CD4-positive, alpha-beta T cell treated with Interleukin-17A for 1 hour (primary cell): ENCODE data around the gene KRT13.

Source experiments
- DNase-seq: peaks from one replicate; pipeline ENCODE4 v3.0.0-alpha.2; 2020

KRT13 gene

GRCh38 chr17:41536741-41537613 lies 31.6 kb upstream of the KRT13 start:
- DNase-seq, result no peak

DNA sequence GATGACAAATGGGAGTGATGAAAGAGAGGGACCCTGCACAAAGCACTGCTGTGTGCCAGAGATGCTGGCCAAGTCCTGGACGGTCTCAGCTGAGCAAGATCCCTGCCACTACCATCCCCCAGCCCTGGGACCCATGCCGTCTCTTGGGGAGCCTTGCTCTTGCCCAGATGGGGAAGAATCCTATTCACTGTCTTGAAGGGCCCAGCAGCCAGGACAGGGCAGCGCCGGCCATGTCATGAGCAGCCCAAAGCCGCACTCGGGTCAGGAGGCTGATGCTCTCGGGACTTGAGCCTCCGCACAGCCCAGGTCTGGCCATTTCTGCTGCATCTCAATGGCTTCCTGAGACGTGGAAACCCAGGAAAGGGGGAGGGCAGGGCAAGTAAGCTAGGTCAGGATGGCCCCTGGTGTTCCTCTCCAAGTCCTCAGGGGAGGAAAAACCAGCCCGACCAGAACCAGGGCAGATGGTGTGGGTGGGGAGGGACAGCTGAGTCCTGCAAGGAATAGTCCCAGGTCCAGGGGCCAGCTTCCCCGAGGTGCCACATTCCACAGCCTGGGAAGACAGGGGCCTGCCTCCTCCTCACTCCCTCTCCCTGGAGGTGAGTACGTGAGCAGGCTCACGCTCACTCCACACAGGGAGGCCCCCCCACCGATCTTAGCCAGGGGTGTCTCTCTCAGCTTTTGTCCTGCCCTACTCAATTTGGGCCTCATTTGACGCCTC lies 30.5 kb upstream of the KRT13 start:
- DNase-seq, result no peak

DNA sequence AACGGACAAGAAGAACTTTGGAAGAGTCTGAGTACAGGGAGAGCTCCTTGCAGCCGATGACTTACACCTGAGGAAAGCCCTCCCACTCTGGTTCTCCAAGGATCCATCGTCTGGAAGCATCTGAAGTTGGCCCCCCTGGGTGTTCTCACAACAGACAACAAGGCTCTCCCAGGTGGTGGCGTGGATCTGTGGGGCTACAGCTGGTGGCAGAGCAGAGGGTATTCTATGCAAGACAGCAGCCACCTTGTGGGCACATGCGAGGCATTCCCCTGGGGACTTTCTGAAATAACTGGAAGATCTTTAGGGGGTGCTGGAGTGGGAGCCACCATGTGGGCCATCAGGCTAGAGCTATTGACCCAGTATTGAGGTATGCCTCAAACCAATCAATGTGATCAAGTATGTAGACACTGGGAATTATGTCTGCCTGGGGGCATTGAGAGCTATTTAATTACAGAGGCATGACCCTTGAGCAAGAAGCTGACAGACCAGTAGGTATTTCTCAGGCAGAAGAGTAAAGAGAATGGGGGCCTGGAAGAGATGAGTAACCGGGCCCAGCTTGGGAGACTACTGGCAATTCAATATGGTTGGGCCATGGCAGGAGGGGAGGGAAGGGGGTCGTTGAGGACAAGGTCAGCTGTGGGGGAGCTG lies 29.6 kb upstream of the KRT13 start:
- DNase-seq, result no peak

GRCh38 chr17:41533613-41534012 lies 28.2 kb upstream of the KRT13 start:
- no peak for DNase-seq

DNA sequence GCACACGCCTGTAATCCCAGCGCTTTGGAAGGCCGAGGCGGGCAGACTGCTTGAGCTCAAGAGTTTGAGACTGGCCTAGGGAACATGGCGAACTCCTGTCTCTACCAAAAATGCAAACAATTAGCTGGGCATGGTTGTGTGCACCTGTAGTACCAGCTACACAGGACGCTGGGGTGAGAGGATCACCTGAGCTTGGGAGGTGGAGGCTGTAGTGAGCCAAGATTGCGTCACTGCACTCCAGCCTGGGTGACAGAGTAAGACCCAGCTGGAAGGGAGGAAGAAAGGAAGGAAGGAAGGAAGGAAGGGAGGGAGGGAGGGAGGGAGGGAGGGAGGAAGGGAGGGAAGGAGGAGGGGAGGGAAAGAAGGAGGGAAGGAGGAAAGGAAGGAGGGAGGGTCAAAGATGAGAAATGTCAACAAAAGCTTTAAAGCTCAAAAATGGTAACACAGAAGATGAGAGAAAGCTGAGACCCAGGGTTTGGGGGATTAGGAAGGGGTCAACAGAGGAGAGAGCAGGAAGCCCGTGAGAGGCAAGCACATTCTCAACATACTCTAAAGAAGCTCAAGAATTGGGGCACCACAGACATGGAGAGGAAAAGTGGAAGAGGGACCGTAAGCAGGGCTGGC lies 27.6 kb upstream of the KRT13 start:
- no peak for DNase-seq

DNA sequence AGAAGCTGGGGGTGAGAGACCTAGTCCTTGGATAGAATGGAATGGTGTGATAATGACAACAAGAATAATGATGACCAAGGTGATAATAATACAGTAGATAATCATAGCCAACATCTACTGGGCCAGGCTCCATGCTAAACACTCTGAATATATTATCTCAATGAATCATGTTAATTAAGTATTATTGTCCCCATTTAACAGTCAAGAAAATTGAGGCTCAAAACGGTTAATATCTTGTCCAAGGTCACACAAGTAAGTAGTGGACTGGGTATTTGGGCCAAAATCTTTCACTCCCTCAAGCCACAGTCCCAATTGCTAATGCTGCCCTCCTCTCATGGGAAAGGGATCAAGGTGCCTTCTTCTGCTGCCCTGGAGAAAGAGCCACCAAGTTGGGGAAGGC lies 26.6 kb upstream of the KRT13 start:
- DNase-seq, result no peak

DNA sequence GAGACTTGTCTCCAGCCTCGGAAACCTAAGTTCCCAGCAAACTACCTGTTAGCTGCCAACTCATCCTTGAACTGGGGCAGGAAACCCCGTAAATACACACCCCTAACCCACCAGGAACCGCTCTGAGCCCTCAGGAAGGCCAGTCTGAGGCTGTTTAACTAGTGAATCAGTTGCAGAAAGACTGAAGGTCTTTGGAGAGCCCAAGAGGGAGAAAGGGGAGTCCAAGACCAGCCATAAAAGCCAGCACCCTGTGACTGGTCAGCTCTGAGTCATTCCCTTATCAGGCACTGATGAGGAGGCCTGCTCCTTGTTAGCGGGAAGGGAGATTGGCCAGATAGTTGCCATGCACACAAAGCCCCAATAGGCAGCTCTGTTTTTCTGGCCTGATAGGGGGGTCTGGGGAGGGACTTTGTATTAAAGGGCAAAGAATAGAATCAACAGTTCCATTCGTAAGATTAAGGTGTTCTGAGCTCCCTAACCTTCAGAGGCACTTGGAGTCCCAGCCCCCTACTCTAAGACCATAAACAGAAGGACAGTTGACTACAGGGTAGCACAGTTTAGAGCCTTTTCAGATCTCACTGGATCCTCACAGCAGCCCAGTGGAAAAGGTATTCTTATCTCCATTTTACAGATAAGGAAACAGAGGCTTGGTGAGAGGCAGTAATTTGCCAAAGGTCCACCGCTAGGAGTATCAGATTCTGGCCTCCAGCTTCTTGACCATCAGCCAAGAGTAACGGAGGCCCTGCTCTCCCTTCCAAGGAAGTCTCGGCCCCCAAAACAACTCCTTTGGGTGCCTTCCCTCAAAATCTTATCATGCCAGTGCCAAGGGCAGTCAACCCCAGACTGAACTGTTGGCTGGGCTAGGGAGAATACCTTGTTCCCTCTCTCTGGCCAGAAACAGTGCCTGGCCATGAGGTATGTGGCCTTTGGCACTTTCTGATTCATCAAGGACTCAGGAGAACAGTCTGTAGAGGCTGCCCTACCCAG lies 24.9 kb upstream of the KRT13 start:
- no peak for DNase-seq

GRCh38 chr17:41529491-41529915 lies 24.1 kb upstream of the KRT13 start:
- DNase-seq, result no peak

GRCh38 chr17:41528959-41529353 lies 23.5 kb upstream of the KRT13 start:
- DNase-seq, result no peak

GRCh38 chr17:41527063-41528023 lies 21.9 kb upstream of the KRT13 start:
- no peak for DNase-seq

DNA sequence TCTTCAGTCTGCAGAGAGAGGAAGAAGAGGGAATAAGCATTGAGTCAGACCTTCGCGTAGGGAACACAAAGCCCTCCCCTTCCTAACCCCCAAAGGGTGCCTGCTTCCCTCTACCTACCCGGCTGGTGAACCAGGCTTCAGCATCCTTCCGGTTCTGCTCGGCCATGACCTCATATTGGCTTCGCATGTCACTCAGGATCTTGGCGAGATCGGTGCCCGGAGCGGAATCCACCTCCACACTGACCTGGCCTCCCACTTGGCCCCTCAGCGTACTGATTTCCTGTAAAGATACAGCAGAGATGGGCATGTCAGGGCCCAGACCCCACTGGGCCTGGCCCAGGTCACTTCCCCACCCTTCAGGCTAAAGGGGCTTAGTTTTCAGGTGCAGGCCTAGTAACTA lies 18.8 kb upstream of the KRT13 start:
- no peak for DNase-seq

DNA sequence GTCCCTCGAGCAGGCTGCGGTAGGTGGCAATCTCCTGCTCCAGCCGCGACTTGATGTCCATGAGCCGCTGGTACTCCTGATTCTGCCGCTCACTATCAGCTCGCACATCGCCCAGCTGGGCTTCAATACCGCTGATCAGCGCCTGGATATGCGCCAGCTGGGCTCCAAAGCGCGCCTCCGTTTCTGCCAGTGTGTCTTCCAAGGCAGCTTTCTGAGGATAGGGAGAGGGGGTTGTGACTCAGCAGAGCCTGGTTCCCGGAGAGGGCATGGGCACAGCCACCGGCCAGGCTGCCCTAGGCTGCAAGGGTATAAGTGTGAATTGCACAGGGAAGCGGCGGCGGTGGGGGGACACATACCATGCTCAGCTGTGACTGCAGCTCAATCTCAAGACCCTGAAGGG lies 18.4 kb upstream of the KRT13 start:
- no peak for DNase-seq

DNA sequence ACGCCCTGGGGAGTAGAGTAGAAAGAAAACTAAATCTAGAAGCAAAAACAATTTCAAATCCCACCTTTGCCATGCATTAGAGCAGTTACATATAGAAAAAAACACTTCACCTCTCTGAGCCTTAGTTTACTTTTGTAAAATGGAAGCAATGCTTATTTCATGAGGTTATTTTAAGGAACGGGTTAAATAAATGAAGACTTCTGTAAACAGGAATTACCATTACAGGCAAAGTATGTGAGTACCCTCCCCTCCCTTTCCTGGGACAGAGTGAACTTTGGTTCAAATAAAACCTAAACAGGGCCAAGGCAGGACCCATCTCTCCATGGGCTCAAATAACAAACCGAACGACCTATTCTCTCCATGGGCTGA lies 17.8 kb upstream of the KRT13 start:
- no peak for DNase-seq

DNA sequence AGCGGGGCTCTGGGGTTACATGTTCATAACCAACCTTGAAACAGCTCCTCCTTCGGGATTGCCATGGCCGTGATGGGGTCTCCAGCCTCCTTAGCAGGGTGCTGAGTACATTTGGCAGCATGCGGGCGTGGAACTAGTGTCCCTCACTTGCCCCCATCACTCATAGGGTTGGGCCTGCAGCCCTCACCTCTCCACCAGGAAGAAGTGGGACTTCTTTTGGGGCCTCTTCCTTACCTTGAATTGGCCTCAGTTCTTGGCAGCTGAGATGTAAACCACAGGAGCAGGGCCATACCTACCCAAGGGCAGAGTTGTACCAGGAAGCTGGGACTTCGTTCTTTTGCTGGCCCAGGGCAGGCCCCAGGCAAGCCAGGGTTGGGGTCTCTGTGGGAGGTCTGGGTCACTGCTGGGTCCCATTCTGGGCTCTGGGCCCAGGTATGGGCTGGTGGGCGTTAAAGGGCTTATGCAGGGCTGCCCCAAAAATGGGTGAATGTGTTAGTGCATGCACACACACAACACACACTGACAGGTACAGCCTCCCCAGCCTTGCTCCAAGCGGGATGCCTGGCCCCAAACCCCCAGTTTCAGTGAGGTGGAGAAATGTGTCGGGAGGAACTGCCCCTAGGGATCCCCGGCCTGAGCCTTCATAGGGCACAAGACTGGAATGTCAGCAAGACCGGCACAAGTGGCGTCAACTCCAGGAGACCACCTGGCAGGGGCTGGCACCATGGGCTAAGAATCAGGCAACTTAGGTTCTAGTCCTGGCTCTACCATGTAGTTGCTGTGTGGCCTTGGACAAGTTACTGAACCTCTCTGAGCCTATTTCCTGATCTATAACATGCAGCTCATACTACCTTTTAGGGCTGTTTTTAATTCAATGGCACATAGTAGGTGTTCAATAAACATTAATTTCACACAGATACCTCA lies 17.2 kb upstream of the KRT13 start:
- no peak for DNase-seq

DNA sequence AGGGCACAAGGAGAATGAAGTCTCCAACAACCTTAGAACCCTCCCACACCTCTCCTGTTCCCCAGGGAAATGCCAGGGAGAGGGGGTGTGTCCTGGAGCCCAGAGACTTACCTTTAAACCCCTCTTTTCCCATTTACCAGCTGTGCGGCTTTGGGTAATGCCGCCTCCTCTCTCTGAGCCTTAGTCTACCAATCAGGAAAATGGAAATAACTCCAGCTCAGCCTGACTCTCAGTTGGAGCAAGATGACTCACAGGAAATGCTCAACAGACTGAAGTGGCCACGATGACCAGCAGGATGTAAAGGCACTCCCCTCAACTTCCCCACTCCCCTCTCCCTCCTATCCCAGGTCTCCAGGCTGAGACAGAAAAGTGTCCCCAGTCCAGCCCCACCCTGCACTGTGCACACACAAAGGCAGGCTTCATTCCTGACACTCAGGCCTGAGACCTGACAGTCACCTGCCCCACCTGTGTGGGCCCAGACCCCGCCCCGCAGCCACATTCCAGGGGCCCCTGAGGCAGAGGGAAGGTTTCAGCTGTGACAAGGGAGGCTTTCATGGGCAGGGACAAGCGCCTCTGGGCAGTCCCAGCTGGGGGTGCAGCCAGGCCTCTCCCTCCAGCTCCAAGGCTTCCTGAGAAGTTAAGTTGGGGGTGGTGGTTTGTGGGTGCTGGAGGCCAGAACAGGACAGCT lies 16.3 kb upstream of the KRT13 start:
- no peak for DNase-seq

DNA sequence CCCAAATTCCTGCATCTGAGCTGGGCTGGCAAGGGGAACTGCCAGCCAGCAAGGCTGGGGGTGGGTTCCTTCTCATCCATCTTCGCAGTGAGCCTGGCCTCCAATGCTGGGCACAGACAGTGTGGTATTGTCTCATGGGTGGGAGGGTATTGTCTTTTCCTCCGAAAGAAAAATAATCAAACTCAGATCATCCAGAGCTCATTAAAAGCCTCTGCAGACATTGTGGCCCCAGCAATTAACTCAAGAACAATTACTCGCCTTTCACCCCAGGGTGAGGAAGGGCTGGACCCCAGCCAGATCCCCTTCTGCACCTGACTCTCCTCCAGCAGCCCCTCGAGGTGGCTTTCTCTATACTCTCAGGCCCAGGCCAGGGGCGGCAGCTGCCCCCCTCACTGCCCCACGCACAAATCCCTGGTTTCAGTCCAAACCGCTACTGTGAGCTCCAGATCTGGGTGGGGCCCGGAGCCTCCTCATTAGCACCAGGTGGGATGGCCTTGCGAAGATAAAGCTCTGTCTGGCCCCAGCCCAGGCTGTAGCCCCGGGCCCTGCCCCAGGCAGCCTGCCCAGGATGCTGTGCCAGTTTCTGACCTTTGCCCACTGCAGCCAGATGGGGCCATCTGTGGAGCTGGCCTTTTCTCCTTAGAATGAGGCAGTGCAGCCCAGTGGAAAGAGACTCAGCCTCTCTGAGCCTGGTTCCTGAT lies 15.6 kb upstream of the KRT13 start:
- DNase-seq, result no peak

DNA sequence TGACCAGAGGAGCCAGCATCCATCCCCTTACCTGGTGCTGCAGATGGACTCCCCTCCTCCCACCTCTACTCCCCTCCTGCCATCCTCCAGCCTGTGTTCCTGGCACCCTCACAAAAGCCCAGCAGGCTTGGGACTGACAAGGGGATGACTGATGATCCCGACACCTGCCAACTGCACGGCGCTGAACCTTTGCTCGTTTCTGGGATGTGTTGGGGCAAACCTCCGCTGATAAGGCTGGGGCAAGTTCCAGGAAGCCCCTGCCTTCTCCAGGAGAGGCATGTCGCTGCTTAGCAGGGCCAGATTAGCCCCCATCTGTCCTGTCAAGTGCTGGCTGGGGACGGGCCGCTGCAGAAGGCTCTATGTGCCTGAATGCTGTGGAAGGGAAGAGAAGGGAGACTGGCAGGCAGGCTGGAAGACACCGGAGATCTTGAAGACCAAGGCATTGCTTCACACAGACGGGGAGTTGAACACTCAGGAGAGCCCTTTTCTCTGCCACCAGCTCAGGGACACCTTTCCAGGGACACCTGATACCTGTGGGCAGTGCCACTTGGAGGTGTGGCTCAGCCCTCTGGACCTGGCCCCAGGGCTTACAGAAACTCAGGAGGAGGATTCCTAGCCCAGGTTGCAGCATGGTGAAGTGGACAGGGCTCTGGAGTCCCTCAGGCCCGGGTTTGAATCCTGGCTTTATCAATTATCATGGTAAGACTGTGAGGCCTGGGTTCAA lies 14.3 kb upstream of the KRT13 start:
- no peak for DNase-seq
